ENCODE results near the gene AADACL3.
"Not testable (repeated sequence)": the region's sequence is repeated elsewhere in the genome, so short reads cannot be mapped to it uniquely, and the experiment has no call there.

AADACL3 gene

DNA sequence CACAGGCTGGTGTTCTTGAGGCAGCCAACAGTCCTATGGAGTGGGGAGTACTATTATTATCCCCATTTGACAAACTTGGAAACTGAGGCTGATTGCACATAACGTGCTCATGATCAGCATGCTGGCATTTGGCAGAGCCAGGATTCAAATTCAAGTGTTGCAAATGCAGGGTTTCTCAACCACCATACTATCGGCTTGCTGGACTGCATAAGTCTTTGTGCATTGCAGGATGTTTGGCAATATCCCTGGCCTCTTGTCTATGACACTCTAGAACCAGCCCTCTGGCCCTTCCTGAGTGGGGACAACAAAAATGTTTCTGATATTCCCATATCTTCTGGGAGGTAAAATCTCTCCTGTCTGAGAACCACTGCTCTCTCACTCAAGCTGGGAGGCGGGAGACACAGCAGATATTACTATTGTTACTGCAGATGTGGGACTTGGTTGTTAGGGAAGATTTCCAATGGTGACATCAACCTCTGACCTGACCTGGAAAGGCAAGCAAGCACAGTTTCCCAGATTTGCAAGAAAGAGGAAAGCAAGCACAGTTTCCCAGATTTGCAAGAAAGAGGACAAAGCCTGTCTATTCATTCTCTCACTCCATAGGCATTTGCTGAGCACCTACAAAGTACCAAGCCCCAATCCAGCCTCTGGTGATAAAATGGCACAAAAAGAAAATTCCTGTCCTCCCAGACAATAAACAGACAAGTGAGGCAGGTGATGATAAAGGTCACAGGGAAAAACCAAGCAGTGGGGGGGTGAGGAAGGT is 1.0 kb upstream of the AADACL3 start:
- ATAC-seq: no peak

DNA sequence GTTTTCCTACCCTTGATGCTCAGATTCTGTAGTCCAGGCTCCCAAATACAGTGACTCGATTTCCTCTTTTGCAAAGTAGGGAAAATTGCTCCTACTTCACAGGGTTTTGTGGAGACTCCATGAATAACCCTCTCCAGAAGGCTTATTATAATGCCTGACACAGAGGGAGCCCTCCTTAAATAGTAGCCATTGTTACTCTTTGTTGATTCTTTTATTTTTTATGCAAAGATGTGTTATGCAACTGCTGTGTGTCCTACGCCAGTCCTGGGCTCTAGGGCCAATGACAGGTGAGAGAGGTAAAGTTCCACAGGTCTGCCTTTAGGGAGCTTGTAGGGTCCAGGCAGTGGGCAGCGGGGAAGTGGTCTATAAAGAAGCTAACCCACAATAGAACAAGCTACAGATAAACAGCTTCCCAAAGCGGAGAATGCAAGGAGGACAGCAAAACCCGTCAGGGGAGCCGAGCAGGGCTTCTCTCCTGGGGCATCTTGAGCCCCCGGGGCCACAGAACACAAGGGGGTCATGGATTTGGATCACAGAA is 1.5 kb downstream of the AADACL3 start:
- no peak for ATAC-seq

DNA sequence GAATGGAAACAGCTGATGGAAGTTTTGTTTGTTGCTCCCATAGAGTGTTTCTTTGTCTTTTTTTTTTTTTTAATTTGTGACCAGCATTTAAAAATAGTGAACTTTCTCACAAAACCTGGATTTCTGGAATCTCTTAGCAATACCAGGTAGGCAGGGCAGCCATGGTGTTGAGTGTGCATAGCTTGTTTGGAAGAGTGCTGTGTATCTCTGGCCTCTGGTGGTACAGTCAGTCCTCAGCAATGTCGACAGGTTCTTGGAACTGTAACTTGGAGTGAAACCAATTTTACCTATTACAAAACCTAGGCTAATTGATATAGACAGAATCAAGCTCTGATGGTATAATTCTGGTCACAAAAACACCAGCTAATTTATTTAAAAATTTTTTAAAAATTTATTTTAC is 6.7 kb downstream of the AADACL3 start:
- no peak for ATAC-seq

DNA sequence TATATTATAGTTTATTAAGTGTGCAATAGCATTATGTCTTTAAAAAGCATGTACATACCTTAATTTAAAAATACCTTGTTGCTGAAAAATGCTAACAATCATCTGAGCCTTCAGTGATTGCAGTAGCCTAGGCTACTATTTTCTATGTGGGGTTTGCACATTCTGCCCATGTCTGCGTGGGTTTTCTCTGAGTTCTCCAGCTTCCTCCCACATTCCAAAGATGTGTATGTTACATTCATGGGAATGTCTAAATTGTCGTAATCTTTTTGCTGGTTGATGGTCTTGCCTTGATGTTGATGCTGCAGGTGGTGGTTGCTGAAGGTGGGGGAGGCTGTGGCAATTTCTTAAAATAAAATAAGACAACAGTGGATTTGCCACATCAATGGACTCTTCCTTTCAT is 12.5 kb downstream of the AADACL3 start:
- ATAC-seq: no peak

DNA sequence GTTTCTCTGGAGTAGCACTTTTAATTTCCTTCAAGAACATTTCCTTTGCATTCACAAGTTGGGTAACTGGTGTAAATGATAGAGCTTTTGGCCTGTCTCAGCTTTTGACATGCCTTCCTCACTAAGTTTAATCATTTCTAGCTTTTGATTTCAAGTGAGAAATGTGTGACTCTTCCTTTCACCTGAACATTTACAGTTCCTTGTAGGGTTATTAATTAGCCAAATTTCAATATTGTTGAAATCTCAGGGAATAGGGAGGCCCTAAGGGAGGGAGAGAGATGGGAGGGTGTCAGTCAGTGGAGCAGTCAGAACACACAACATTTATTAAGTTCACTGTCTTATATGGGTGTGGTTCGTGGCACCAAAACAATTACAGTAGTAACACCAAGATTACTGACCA is 14.2 kb downstream of the AADACL3 start:
- ATAC-seq: no peak

DNA sequence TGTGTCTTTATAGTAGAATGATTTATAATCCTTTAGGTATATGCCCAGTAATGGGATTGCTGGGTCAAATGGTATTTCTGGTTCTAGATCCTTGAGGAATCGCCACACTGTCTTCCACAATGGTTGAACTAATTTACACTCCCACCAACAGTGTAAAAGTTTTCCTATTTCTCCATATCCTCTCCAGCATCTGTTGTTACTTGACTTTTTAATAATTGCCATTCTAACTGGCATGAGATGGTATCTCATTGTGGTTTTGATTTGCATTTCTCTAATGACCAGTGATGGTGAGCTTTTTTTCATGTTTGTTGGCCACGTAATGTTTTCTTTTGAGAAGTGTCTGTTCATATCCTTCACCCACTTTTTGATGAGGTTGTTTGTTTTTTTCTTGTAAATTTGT is 15.2 kb downstream of the AADACL3 start:
- not testable (repeated sequence) for ATAC-seq

DNA sequence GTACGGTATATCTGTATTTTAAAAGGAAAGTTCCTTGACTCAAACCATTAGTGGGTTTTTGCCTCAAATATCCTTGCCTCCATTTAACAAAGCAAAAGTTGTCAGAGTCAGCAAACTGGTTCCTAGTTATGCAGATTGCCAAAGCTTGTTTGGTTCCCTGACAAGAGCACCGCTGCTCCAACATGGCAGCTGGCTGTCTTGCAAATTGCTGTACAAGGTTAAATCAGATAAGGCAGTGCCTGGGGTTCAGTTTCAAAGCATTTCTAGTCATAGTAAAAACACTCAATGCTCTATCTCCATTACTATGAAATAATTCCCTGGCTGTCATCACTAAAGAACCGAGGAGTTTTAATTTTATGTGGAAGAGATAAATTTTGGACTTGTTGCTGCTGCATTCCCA is 18.7 kb downstream of the AADACL3 start:
- no peak for ATAC-seq

DNA sequence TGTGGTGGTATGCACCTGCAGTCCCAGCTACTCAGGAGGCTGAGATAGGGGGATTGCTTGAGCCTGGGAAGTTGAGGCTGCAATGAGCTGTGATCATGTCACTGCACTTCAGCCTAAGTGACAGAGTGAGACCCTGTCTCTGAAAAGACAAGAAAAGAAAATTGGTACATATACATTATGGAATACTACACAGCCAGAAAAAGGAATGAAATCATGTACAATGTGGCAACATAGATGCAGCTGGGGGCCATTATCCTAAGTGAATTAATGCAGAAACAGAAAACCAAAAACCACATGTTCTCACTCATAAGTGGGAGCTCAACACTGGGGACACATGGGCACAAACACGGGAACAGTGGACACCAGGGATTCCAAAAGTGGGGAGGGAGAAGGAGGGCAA is 23.0 kb downstream of the AADACL3 start:
- ATAC-seq: no peak

DNA sequence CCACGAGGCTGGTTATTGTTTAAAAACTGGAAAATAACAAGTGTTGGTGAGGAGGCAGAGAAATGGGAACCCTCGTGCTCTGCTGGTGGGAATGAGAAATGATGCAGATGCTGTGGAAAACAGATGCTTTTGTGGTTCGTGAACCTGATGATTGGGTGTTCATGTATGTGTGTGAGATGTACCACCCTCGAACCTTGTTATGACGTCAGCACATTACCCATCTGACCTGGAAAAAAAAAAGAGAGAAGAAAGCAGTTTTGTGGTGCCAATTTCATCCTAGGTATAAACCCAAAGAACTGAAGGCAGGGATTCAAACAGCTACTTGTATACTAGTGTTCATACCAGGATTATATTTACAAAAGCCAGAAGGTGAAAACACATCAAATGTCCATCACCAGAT is 23.7 kb downstream of the AADACL3 start:
- no peak for ATAC-seq

DNA sequence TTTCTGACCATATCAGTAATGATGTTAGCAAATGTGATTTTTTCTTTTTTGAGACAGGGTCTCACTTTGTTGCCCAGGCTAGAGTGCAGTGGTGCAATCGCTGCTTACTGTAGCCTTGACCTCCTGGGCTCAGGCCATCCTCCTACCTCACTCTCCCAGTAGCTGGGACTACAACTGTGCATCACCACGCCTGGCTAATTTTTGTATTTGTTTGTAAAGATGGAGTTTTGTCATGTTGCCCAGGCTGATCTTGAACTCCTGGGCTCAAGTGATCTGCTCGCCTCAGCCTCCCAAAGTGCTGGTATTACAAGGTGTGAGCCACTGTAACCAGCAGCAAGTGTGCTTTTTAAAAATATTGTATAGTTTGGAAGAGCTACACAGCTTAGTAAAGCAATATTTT is 26.0 kb downstream of the AADACL3 start:
- no peak for ATAC-seq

DNA sequence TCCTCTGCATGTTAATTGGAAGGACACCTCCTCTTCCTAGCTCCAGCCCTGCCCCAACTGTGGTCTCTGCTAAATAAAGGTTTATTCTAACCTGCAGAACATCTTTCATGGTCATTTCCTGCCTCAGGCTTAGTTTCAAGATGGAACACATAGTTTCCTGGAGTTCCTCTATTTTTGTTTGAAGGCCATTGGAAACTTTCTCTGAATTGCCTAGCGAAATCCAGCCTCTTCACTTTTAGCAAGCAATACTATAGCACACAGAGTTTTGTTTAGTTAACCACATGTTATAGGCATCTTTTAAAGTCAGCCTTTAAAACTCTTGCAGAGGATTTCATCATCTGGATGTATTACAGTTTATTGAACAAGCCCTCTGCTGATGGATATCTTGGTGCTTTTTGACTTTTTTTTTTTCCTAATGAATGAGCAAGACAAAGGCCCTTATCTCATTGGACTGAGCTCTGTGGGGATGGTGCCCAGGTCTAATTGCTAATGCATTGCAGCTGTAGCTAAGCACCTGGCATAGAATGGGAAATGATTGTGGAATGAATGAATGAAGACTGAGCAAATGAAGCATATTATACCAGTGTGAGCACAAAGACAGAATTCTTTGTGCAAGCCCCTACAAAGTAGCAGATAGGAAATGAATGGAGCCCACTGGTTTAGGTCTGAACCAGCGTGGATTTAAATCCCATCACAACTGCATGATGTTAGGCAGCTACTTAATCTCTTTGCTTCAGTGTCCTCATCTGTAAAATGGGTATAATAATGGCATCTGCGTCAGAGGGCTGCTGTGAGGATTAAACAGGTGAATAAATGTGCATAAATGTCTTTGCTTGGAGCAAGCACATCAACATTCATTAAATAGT is 29.4 kb downstream of the AADACL3 start:
- no peak for ATAC-seq

DNA sequence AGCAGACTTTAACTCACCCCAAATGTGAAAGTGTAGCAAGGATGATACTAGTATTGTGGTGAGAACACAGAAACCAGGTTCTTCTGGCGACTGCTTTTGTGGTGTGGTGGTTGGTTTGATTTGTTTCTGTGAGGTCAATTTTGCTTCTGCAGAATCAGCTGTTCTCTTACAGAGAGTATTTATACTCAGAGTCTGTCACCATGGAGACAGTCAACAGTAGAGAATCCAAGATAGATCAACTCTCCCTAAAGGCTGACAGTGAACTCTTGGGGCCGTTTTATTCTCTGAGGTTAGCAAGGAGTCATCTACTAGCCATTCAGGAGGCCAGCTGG is 30.0 kb downstream of the AADACL3 start, which contains the start of gene CFAP107:
TSS of gene CFAP107 (plus strand) at position 209 of the 332 bp plus-strand sequence. CDS start 231 bp downstream, outside the sequence.
- no peak for ATAC-seq

DNA sequence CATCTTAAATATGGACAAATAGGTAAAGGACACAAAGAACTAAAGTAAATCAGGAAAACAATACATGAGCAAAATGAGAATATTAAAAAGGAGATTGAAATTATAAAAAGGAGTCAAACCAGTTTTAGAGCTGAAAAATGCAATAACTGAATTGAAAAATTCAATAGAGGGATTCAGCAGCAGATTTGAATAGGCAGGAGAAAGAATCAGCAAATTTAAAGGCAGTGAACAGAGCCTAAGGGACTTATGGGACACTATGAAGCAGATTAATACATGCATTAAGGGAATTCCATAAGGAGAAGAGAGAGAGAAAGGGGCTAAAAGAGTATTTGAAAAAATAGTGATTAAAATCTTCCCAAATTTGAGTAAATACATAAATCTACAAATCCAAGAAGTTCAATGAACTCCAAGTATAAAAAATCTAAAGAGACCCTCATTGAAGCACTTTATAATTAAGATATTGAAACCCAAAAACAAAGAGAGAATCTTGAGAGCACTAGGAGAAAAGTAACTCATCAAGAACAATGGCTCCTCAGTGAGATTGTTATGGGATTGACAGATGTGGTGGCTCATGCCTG is 33.0 kb downstream of the AADACL3 start:
- no peak for ATAC-seq

DNA sequence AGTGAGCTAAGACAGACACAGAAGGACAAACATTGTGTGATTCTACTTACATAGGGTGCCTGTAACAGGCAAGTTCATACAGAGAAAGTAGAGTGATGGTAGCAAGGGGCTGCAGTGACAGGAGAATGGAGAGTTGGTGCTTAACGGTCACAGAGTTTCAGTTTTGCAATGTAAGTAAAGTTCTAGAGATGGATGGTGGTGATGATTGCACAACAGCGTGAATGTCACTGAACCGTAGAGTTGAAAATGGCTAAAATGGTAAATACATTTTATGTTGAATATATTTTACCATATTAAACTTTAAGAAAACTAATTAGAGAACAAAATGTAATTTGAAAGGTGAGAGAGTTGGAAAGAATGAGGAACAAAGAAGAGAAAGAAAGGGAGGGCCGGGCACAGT is 38.8 kb downstream of the AADACL3 start:
- ATAC-seq: no peak

DNA sequence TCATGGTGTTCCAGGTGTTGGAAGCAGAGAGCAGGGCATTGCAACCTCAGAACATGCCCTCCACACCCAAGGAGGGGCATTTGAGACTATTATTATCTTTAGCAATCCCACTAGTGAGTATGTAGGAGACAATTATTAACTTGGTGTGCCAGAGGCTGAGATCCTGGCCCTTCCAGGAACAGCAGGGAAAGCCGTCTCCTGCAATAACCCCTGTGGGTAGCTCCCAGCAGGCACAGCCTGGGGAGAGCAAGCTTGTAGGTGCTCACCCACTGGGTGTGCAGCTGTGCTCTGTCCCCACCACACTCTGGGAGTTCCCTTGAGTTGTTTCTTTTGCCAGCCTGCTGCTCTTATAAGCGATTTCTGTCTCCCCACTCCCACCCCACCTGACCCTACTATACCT is 40.4 kb downstream of the AADACL3 start:
- ATAC-seq: no peak

DNA sequence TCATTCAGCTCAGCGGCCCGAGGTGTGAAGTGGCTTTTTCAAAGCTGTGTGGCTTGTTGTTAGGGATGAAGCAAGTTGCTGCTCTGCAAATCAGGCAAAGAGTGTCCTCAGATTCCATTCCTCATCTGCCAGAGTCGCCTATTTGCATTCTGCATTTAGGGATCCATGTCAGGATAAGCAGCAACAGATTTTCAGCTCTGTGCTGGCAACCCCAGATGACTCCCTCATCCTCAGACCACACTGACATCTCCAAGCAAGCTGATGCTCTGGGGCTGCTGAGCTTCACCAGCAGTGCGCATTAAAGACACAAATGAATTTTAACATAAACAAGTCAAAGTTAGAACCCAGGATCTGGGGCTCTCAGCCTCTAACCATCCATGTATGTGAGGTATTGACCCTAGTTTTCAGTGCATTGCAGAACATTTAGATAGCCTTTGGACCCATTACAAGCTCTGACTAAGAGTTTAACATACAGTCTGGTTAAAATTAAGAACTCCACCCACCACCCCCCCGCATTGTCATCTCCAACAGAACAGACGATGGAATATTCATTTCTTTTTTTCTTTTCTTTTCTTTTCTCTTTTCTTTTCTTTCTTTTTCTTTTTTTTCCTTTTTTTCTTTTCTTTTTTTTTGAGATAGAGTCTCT is 41.0 kb downstream of the AADACL3 start:
- no peak for ATAC-seq

DNA sequence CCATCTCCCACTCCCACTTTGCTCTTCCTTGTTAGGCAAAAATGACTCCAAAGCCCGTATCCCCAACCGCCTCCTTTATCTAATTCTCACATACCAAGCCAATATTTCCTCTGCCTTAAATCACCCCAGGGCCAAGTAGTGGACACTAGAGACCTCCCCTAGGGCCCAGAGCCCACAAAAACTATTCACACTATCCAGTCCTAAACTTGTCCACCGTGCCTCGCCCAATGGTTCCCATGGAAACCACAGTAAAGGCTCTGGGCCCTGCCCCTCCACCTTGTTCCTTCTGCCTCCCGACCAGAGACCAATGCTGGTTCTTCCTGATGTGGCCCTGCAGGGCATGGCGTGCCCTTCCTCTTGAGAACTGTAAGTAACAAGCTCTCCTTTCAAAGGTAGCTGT is 41.9 kb downstream of the AADACL3 start:
- no peak for ATAC-seq

DNA sequence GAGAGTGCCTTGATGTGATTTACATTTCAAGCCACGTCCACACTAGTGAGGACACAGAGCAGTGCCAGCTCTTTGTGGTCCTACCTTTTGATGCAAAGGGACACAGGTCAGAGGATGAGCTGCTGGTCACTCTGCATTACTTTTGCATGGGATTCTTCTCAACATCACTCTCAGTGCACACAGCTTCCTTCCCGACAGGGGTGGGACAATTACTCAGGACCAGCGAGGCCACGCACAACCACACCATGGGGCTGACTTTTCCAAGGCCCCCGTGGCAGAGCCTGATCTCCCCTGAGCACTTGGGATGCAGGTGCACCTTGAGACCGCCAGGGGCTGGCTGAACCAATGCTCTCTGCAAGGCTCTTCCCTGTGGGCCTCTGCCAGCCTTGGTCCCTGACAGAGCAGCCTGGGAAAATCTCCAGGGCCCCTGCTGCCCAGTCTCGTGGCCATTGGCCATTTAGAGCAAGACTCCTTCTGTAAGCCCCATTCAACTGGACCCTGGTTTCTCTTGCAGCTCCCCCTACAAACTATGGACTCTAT is 44.4 kb downstream of the AADACL3 start:
- ATAC-seq: no peak

DNA sequence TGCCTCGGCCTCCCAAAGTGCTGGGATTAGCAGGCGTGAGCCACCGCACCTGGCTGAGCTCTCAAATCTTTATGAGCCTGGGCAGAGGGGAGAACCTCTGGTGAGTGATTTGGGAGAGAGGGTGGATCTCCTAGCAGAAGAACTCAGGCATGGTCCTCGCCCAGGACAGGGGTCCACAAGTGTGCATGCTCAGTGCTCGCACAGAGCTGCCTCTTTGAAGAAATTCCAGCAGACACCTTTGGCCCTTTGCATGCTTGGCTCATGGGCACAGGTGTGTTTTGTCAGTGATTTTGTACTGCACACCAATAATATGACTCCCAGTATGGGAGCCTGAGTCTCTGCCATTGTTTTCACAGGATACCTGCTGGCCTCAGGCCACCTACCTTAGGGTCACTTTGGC is 45.9 kb downstream of the AADACL3 start:
- ATAC-seq: no peak

DNA sequence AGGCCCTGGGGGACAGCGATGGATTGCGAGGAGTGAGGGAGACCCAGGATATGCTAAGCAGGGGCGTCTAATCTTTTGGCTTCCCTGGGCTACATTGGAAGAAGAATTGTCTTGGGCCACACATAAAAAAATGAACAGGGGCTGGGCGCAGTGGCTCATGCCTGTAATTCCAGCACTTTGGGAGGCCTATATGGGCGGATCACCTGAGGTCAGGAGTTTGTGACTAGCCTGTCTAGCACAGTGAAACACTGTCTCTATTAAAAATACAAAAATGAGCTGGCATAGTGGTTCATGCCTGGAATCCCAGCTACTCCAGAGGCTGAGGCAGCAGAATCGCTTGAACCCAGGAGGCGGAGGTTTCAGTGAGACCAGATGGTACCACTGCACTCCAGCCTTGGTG is 46.9 kb downstream of the AADACL3 start:
- no peak for ATAC-seq

DNA sequence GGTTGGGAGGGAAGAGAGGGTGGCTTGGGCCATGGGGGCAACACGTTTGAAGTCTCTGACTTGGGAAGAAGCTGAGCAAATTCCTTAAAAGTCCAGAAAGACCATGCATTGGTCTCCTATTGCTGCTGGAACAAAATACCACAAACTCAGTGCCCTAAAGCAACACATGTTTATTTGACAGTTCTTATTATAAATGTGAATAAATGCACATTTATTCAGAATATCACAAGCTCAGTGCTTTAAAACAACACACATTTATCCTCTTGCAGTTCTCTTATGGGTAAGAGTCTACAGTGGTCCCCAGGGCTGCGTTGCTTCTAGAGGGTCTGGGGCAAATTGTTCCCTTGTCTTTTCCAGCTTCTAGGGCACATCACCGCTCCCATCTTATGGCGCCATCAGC is 47.6 kb downstream of the AADACL3 start:
- no peak for ATAC-seq

DNA sequence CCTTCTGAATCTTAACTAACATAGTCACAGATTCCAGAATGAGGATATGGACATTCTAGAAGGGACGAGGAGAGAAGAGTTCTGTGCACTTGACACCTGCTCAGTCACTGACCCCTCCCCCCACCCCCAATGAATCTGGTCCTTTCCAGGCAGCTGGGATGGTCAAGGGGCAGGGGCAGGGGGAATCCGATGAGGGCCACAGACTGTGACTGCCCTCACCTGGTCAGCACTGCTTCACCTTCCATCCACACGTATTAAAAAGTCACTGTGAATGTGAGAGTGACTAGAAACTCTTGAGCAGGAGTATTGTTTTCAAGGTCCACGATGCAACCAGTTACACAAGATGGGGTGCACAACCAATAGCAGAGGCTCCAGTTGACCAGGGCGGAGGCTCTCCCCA is 48.1 kb downstream of the AADACL3 start:
- no peak for ATAC-seq

DNA sequence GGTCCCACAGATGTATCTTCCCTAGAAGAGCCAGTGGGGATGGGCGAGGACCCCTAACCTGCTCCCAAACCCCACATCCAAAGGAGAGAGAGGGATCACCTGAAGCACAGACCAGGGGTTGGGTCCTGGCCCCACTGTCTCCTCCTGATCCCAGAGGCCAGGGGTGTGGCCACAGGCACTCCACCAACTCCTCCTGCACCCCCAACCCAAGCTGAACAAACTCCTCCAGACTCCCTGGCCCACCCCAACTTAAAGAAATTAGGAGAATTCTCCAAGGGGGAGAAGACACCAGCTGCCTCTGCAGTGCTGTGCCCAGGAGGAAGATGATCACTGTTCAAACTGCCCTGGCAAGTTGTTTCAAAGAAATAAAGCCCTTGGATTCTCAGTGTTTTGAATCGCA is 53.1 kb downstream of the AADACL3 start:
- ATAC-seq: no peak
